ENCODE results near the gene GARIN5A.

- TF ChIP-seq, protein P1, sequence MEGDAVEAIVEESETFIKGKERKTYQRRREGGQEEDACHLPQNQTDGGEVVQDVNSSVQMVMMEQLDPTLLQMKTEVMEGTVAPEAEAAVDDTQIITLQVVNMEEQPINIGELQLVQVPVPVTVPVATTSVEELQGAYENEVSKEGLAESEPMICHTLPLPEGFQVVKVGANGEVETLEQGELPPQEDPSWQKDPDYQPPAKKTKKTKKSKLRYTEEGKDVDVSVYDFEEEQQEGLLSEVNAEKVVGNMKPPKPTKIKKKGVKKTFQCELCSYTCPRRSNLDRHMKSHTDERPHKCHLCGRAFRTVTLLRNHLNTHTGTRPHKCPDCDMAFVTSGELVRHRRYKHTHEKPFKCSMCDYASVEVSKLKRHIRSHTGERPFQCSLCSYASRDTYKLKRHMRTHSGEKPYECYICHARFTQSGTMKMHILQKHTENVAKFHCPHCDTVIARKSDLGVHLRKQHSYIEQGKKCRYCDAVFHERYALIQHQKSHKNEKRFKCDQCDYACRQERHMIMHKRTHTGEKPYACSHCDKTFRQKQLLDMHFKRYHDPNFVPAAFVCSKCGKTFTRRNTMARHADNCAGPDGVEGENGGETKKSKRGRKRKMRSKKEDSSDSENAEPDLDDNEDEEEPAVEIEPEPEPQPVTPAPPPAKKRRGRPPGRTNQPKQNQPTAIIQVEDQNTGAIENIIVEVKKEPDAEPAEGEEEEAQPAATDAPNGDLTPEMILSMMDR (IDR thresholded peaks at IDR 0.05): no peak
- TF ChIP-seq POLR2A (IDR thresholded peaks at IDR 0.05) (no peak), POLR2AphosphoS5 (IDR thresholded peaks at IDR 0.05) (no peak)
These were observed 40.5 kb upstream of the GARIN5A start for GRCh38 chr19:50516964-50517703.
